HepG2 (cell line): ENCODE data around the gene KIAA0040. TPM values are rescaled to one million over a fixed set of nuclear protein-coding genes. Genes with fewer than 3 reads are reported as not detected.

Experiments used
- ATAC-seq: fragments of 200-7000 bp; cut with Tn5 transposase; 3 replicates; pipeline ENCODE4 v1.9.1; 2020; ENCODE audit warnings: mild to moderate bottlenecking, moderate library complexity
- BruUV-seq: library from RNA; stranded (reverse); fragments of 400-500 nt; replicated peaks from 2 replicates; lab custom pipeline; 2021; lab: Mats Ljungman, UMichigan
- CTCF ChIA-PET: fragments of 300-600 bp; formaldehyde crosslinking; extraction: SDS; loops from one replicate; lab custom pipeline; 2021; ENCODE audit warnings: low total read pairs, inconsistent platforms, low intra/inter-chr PET ratio; lab: Yijun Ruan, JAX
- POLR2A ChIA-PET: fragments of 350-600 bp; sonication (Branson Sonifier 250); formaldehyde crosslinking; loops from one replicate; lab custom pipeline; 2020; ENCODE audit warnings: antibody characterized with exemption, inconsistent platforms; lab: Yijun Ruan, JAX
- DNase-seq: peaks from one replicate; pipeline ENCODE4 v3.0.0-alpha.2; 2015; ENCODE audit warnings: low spot score
- FAIRE-seq: peaks from 3 replicates; lab custom pipeline; 2011; peaks lifted over from hg19 to GRCh38; lab: Jason Lieb, UNC
- H2AFZ ChIP-seq: one replicate; pipeline ENCODE4 v1.6.1; 2011; ENCODE audit warnings: low read length, inconsistent platforms
- H3K27ac ChIP-seq: fragments of 300-600 bp; 3 replicates; pipeline ENCODE4 v1.8.0; 2011; ENCODE audit warnings: mixed run types, mild to moderate bottlenecking, mixed read lengths, low read length, inconsistent platforms; ENCODE audit not compliant: insufficient read depth; ENCODE audit errors: extremely low read length
- H3K27me3 ChIP-seq, 2 experiments: fragments of 200-600 bp in 1 of 2; 2 replicates in 1 of 2; 3 replicates in 1 of 2; pipeline versions ENCODE4 v1.6.0 to v1.8.0; 2011; ENCODE audit warnings: low read length in 2 of 2, mild to moderate bottlenecking in 2 of 2, moderate library complexity in 2 of 2, inconsistent platforms in 1 of 2; ENCODE audit not compliant: insufficient read depth in 2 of 2, control insufficient read depth in 1 of 2
- H3K36me3 ChIP-seq, 2 experiments: fragments of 200-600 bp in 1 of 2; replicated peaks in 1 of 2; 2 replicates in 1 of 2; 3 replicates in 1 of 2; pipeline versions ENCODE4 v1.5.1 to v1.8.0; 2011; ENCODE audit warnings: low read length in 2 of 2, inconsistent platforms in 1 of 2; ENCODE audit not compliant: insufficient read depth in 2 of 2, control insufficient read depth in 1 of 2
- H3K4me1 ChIP-seq: 2 replicates; pipeline ENCODE4 v1.5.1; 2012; ENCODE audit warnings: low read length, inconsistent platforms; ENCODE audit not compliant: insufficient read depth
- H3K4me2 ChIP-seq: 2 replicates; pipeline ENCODE4 v1.6.0; 2011; ENCODE audit warnings: low read depth, low read length, inconsistent platforms
- H3K4me3 ChIP-seq, 3 experiments: fragments of 200-600 bp in 1 of 3; sonication (generic), shearing (Covaris generic) in 1 of 3; replicated peaks in 1 of 3; 2 replicates each; pipeline ENCODE4 v1.5.1; 2011 to 2016; ENCODE audit warnings: low read length in 3 of 3, inconsistent platforms in 2 of 3, low read depth in 2 of 3, mild to moderate bottlenecking in 2 of 3, control low read depth in 1 of 3, mixed read lengths in 1 of 3; ENCODE audit not compliant: insufficient read depth in 1 of 3
- H3K79me2 ChIP-seq: one replicate; pipeline ENCODE4 v1.6.1; 2011; ENCODE audit warnings: low read length, inconsistent platforms; ENCODE audit not compliant: insufficient read depth
- H3K9ac ChIP-seq: 2 replicates; pipeline ENCODE4 v1.6.0; 2011; ENCODE audit warnings: mild to moderate bottlenecking, low read depth, low read length, inconsistent platforms; ENCODE audit not compliant: insufficient read depth
- H3K9me3 ChIP-seq: 2 replicates; pipeline ENCODE4 v1.5.1; 2012; ENCODE audit warnings: mild to moderate bottlenecking, low read length
- H4K20me1 ChIP-seq: 2 replicates; pipeline ENCODE4 v1.6.0; 2011; ENCODE audit warnings: inconsistent platforms, mild to moderate bottlenecking, low read length, moderate library complexity; ENCODE audit not compliant: insufficient read depth
- AKAP8 ChIP-seq: sonication (generic); formaldehyde crosslinking; IDR thresholded peaks from 2 replicates; pipeline ENCODE4 v1.5.1; 2020; ENCODE audit warnings: mild to moderate bottlenecking, missing genetic modification reagents
- DMTF1 ChIP-seq: sonication (generic); formaldehyde crosslinking; IDR thresholded peaks from 2 replicates; pipeline ENCODE4 v1.4.0; 2020; ENCODE audit warnings: mild to moderate bottlenecking, missing genetic modification reagents
- DR1 ChIP-seq: sonication (generic); formaldehyde crosslinking; IDR thresholded peaks from 2 replicates; pipeline ENCODE4 v1.8.0; 2021; ENCODE audit warnings: mild to moderate bottlenecking, missing genetic modification reagents, inconsistent platforms
- JUNB ChIP-seq: sonication (generic); formaldehyde crosslinking; IDR thresholded peaks from 2 replicates; pipeline ENCODE4 v1.8.0; 2022; ENCODE audit warnings: missing genetic modification reagents, mild to moderate bottlenecking, borderline replicate concordance
- SATB2 ChIP-seq: sonication (generic); formaldehyde crosslinking; IDR thresholded peaks from 2 replicates; pipeline ENCODE4 v1.5.0; 2020; ENCODE audit warnings: missing genetic modification reagents
- SKI ChIP-seq: fragments of 450-650 bp; IDR thresholded peaks from one replicate; pipeline ENCODE4 v1.6.1; 2018; ENCODE audit warnings: mild to moderate bottlenecking; ENCODE audit not compliant: partially characterized antibody
- ZNF251 ChIP-seq: sonication (generic); formaldehyde crosslinking; IDR thresholded peaks from 2 replicates; pipeline ENCODE4 v1.9.0; 2021; ENCODE audit warnings: mild to moderate bottlenecking, missing genetic modification reagents
- ZNF569 ChIP-seq: sonication (generic); formaldehyde crosslinking; IDR thresholded peaks from 2 replicates; pipeline ENCODE4 v1.5.0; 2020; ENCODE audit warnings: mild to moderate bottlenecking, missing genetic modification reagents, moderate library complexity, borderline replicate concordance
- ZNF720 ChIP-seq: sonication (generic); formaldehyde crosslinking; IDR thresholded peaks from 2 replicates; pipeline ENCODE4 v1.4.0; 2020; ENCODE audit warnings: missing genetic modification reagents
- WGBS: methylation state at CpG from one replicate; pipeline ENCODE4 v1.1.6; 2017; ENCODE audit warnings: low lambda C conversion rate; 5-methylcytosine and 5-hydroxymethylcytosine counted together
- in situ Hi-C: cut with HindIII; loops from 2 replicates; pipeline ENCODE4 v1.10.0; 2017; ENCODE audit warnings: low pct_unique_long_range_greater_than_20kb; ENCODE audit not compliant: extremely low pct_ligation_motif_present
- intact Hi-C: fragments of 100-400 bp; cut with micrococcal nuclease; formaldehyde crosslinking; loops from one replicate; pipeline ENCODE4 v1.10.0; 2022; ENCODE audit not compliant: unreplicated experiment
- polyA plus RNA-seq, 8 experiments: library from polyadenylated mRNA; depleted of rRNA in 3 of 8; stranded (reverse) in 7 of 8; unstranded in 1 of 8; fragments of >200 nt; fragmentation: Illumina TruSeq in 4 of 8; extraction: Trizol in 4 of 8; gene quantifications; 2 replicates each; pipeline versions ENCODE4 v1.2.1 to v1.2.3, GENCODE V29; 2011 to 2016; ENCODE audit warnings: low read depth in 4 of 8, missing spikeins in 1 of 8, mixed read lengths in 1 of 8; ENCODE audit not compliant: insufficient read depth in 1 of 8
- total RNA-seq, 5 experiments: library from RNA; depleted of rRNA; stranded (reverse); fragments of >200 nt; fragmentation: Illumina TruSeq; extraction: Trizol; gene quantifications; 2 replicates each; pipeline ENCODE4 v1.2.3, GENCODE V29; 2016; ENCODE audit warnings: low read depth in 1 of 5

Gene KIAA0040
- total and polyA plus RNA-seq, 2 of the 13 experiments (the other 11 are each of a cell fraction or from before 2014, with no cell fraction given): 0.24 to 0.26 TPM

GRCh38 chr1:175211656-175212055 lies 19.1 kb upstream of the KIAA0040 start:
- no peak overlapping the region for H2AFZ ChIP-seq
- H3K36me3 ChIP-seq: no peaks in the 10 kb centered on the region
- BruUV-seq: no TSS peak
- TF ChIP-seq JUNB (no peak), DR1 (CRISPR knock-in tag) (no peak), DMTF1 (CRISPR knock-in tag) (no peak), SKI (no peak), ZNF569 (CRISPR knock-in tag) (no peak), SATB2 (CRISPR knock-in tag) (no peak), AKAP8 (CRISPR knock-in tag) (no peak), ZNF720 (no peak), ZNF251 (CRISPR knock-in tag) (no peak)
- 97% methylated on average over 1 of the region's 1 CpG for WGBS
- H3K27ac ChIP-seq: no peak overlapping the region
- no peaks in the 10 kb centered on the region for H3K79me2 ChIP-seq
- in situ Hi-C loops: no loop called here
- no peaks in the 10 kb centered on the region for H3K9me3 ChIP-seq
- DNase-seq (no peak), FAIRE-seq (no peak), ATAC-seq (no peak)
- POLR2A ChIA-PET: no interaction called here
- H4K20me1 ChIP-seq: no peaks in the 10 kb centered on the region
- no peak overlapping the region for H3K4me2 ChIP-seq
- no peak overlapping the region for H3K4me3 ChIP-seq
- H3K27me3 ChIP-seq: no peaks in the 10 kb centered on the region
- CTCF ChIA-PET: no interaction called here
- intact Hi-C loops: no loop called here
- H3K4me1 ChIP-seq: no peaks in the 10 kb centered on the region
- H3K9ac ChIP-seq: no peak overlapping the region
